Nephron (organoid): ENCODE data around the gene MAP4K2.

Source experiments
- H3K27ac Mint-ChIP-seq, 3 experiments: 2 replicates each; pipeline ENCODE4 v1.8.0; 2020; ENCODE audit warnings: mixed read lengths in 3 of 3, mild to moderate bottlenecking in 2 of 3, moderate library complexity in 1 of 3
- H3K27me3 Mint-ChIP-seq: 2 replicates; pipeline ENCODE4 v1.8.0; 2021; ENCODE audit warnings: low read depth, mild to moderate bottlenecking, moderate library complexity, mixed read lengths
- H3K36me3 Mint-ChIP-seq: 2 replicates; pipeline ENCODE4 v1.8.0; 2020; ENCODE audit warnings: low read depth, mixed read lengths
- H3K4me1 Mint-ChIP-seq: 2 replicates; pipeline ENCODE4 v1.8.0; 2020; ENCODE audit warnings: mixed read lengths
- H3K4me3 Mint-ChIP-seq, 3 experiments: 2 replicates each; pipeline ENCODE4 v1.8.0; 2020; ENCODE audit warnings: mild to moderate bottlenecking in 3 of 3, mixed read lengths in 3 of 3, moderate library complexity in 2 of 3
- H3K9me3 Mint-ChIP-seq: 2 replicates; pipeline ENCODE4 v1.8.0; 2020; ENCODE audit warnings: mixed read lengths
- TF ChIP-seq, protein P1 (sequence below), 3 experiments: fragments of 200-600 bp; sonication (generic); IDR thresholded peaks; one replicate each; pipeline ENCODE4 v1.5.0; 2021; ENCODE audit warnings: antibody characterized with exemption in 3 of 3; ENCODE audit not compliant: unreplicated experiment in 3 of 3

MAP4K2 gene

DNA sequence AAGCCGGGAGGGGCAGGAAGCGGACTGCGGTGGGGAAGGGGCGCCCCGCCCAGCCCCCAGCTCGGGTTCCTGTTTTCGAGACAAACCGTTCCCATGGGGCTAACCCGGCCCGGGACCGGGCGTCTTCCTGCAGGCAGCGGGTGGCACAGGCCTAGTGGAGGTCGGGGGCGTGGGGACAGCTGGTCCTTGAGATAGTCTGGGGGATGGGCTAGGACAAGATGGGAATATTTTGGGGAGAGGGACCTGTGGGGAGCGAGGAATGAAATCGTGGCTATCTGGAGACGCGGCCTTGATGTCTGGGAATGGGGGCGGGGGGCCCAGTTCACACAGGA lies 57.9 kb downstream of the MAP4K2 start:
- Mint-ChIP-seq H3K9me3 (no peaks in the 10 kb centered on the region), H3K36me3 (no peaks in the 10 kb centered on the region), H3K4me3 (peak overlapping the region; percentile 82 to 86 (median 82)), H3K27me3 (peaks cover 54% of the 10 kb centered on the region), H3K27ac (peak overlapping the region in 1 of 3 experiments; percentile 49), H3K4me1 (peaks cover 15% of the 10 kb centered on the region)
- TF ChIP-seq, protein P1, sequence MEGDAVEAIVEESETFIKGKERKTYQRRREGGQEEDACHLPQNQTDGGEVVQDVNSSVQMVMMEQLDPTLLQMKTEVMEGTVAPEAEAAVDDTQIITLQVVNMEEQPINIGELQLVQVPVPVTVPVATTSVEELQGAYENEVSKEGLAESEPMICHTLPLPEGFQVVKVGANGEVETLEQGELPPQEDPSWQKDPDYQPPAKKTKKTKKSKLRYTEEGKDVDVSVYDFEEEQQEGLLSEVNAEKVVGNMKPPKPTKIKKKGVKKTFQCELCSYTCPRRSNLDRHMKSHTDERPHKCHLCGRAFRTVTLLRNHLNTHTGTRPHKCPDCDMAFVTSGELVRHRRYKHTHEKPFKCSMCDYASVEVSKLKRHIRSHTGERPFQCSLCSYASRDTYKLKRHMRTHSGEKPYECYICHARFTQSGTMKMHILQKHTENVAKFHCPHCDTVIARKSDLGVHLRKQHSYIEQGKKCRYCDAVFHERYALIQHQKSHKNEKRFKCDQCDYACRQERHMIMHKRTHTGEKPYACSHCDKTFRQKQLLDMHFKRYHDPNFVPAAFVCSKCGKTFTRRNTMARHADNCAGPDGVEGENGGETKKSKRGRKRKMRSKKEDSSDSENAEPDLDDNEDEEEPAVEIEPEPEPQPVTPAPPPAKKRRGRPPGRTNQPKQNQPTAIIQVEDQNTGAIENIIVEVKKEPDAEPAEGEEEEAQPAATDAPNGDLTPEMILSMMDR (IDR thresholded peaks at IDR 0.05; ENCODE audit: unreplicated experiment in 3 of 3) = no peak

DNA sequence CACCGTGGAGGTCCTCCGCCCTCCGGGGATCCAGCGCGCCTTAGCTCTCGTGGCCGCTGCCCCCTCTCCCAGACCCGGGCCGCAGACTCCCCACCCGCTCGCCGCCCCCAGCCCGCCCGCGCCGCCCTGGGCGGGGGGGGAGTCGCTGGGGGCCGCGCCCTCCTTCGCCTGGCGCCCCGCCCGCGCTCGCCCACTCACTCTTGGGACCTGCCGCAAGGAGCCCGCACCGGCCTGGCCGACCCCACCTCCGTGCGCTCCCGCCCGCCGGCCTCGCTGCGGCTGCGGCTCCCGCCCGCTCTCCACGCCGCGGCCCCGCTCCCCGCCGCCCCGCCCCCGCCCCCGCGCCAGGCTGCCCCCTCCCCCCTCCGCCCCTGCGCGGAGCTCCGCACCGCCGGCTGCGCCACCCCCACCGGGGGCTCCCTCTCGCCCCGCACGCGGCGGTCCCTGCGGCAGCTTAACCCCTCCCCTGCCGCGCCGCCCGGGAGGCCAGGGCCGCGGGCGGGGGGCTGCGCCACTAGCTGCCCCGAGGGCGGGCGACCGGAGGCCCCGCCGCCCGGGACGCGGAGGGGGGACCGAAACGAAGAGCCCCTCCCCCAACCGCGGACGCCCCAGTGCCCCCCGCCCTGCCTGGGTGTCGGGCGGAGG lies 58.3 kb downstream of the MAP4K2 start:
- no peaks in the 10 kb centered on the region for H3K9me3 Mint-ChIP-seq
- H3K4me1 Mint-ChIP-seq = peaks cover 15% of the 10 kb centered on the region
- H3K4me3 Mint-ChIP-seq = peak overlapping the region; percentile 80 to 87 (median 82)
- peaks cover 57% of the 10 kb centered on the region for H3K27me3 Mint-ChIP-seq
- H3K27ac Mint-ChIP-seq = no peak overlapping the region
- H3K36me3 Mint-ChIP-seq = no peaks in the 10 kb centered on the region
- TF ChIP-seq, protein P1 (IDR thresholded peaks at IDR 0.05; ENCODE audit: unreplicated experiment in 3 of 3) = no peak

DNA sequence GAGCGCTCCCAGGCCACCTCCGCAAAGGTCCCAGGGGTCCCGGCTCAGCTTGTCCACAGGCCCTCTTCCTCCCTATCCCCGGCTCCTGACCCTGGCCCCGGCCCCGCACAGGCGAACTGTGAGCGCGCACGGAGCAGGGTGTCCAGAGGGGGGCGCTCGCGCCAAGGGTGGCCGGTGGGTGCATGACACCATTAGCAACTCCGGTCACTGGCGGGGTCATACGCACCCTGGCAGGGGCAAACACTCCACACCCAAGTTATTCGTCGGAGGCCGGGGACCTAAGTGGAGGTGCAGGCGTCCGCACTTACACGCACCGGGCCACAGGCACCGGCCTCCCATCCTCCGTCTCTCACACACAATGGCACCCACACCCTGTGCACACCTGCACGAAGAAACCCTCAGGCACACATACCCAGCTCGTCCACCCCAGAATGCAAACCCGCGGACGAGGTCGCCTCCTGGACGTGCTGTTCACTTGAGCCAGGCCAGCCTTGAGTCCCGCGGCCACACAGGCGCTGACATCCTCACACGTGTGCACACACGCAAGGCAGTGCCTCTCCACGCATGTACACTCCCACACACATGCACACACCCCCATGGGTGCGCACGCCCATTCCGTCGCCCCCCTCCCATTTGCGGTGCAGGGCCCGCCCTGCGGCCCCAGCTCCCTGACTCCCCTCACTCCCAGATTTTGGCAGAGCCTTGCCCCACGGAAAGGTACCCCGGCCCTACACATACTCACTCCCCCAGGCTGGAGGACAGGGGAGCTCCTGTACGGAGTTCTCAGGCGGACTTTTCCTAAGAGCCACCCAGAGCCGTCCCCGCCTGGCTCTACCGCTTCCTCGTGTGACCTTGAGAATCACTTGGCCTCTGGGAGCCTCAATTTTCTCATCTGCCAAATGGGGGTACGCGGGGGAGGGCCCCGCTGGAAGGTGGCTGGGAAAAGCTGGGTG lies 59.1 kb downstream of the MAP4K2 start, which contains the start of gene RASGRP2:
TSS of gene RASGRP2 (minus strand) at position 552 of the 953 bp plus-strand sequence. CDS start 1,276 bp downstream, outside the sequence.
- H3K9me3 Mint-ChIP-seq = no peaks in the 10 kb centered on the region
- peaks cover 64% of the 10 kb centered on the region for H3K27me3 Mint-ChIP-seq
- H3K4me1 Mint-ChIP-seq = peaks cover 15% of the 10 kb centered on the region
- TF ChIP-seq, protein P1 (IDR thresholded peaks at IDR 0.05; ENCODE audit: unreplicated experiment in 3 of 3) = peak in 1 of 3 experiments; percentile 40
- H3K36me3 Mint-ChIP-seq = no peaks in the 10 kb centered on the region
- H3K4me3 Mint-ChIP-seq = peak within 1 kb of the TSS; percentile 80 to 87 (median 82)
- peak within 1 kb of the TSS in 2 of 3 experiments; percentile 21 to 58 for H3K27ac Mint-ChIP-seq

DNA sequence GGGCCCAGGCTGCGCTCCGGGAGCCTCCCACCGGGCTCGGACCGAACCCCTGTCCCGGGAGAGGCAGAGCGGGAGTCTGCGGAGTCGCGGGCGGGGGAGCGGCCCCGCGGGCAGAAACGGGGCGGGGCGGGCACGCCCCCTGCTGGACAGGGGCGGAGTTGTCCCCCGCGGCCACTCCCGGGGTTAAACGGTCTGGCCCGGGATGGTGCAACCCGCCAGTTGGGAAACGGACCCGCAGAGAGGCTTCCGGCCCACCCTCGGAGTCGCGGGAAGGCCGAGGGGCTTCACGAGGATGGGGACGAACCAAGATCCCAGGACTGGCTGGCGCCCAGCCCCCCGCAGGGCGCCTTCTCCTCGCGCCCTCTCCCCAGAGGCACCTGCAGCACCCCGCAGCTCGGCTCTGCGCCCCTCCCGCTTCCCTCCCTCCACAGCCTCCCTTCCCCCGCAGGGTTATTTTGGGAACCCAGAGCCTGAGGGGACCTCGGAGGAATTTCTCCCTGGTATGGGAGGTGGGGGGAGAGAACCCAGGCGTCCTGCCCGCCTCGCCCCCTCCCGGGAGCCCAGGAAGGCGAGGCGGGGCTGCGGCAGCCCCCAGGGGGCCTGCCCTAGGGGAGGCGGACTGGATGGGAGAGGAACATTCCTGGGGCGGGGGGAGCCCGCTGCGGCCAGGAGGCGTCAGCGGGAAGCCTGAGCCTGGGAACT lies 60.0 kb downstream of the MAP4K2 start:
- Mint-ChIP-seq H3K9me3 (no peaks in the 10 kb centered on the region), H3K4me3 (no peak overlapping the region), H3K27ac (no peak overlapping the region), H3K4me1 (peaks cover 10% of the 10 kb centered on the region), H3K27me3 (peaks cover 66% of the 10 kb centered on the region), H3K36me3 (no peaks in the 10 kb centered on the region)
- TF ChIP-seq, protein P1 (IDR thresholded peaks at IDR 0.05; ENCODE audit: unreplicated experiment in 3 of 3) = peak; percentile 85 to 92 (median 89)

DNA sequence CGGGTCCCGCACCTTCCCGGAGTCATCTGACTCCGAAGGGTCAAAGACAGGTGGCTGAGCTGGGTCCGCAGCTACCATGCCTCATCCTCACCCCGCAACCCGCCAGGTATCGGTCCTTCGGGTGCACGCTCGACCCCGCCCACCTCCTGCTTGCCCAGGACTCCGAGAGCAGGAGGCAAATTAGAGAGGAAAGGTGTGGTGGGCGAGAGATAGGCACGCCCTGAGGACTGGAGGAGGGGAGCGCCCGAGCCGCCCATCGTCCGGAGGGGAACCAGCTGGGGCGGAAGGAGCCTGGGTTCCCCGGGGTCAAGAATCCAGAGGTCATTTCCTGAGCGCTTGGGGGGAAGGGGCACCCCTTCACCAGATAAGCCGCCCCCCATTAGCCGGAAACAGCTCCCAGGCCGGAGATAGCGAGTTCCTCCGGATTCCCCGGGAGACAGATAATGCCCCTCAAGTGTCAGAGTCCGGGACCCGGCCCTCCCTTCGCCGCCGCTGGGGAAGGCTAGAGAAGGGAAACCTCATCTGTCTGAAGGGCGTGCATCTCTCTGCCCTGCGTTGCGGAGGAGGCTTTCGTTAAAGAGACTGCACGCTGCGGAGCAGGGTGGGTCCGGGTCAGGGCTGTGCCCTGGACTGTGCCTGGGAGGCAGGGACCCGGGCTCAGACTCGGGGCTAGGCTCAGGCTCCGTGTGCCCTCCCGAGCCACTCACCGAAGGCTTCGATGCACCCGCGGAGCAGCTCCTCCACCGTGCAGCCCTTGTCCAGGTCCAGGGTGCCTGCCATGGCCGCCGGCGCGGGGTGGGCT lies 60.7 kb downstream of the MAP4K2 start:
- Mint-ChIP-seq H3K9me3 (no peaks in the 10 kb centered on the region), H3K4me1 (peaks cover 8% of the 10 kb centered on the region), H3K27ac (no peak overlapping the region), H3K36me3 (no peaks in the 10 kb centered on the region), H3K4me3 (peak overlapping the region; percentile 58 to 62 (median 61)), H3K27me3 (peaks cover 63% of the 10 kb centered on the region)
- TF ChIP-seq, protein P1 (IDR thresholded peaks at IDR 0.05; ENCODE audit: unreplicated experiment in 3 of 3) = no peak
